ENCODE measurements around the gene FBXW4. TPM values are rescaled to one million over a fixed set of nuclear protein-coding genes. Genes with fewer than 3 reads are reported as not detected.
"Not testable (repeated sequence)": the region's sequence is repeated elsewhere in the genome, so short reads cannot be mapped to it uniquely, and the experiment has no call there.

Gene FBXW4
- total RNA-seq, 1 donor from 2014 or later: 34.4 TPM

GRCh38 chr10:101655570-101655969, 39.4 kb downstream of the FBXW4 start:
- DNase-seq: no peak

GRCh38 chr10:101653536-101653935, 41.4 kb downstream of the FBXW4 start:
- DNase-seq: no peak

GRCh38 chr10:101651336-101651735, 43.6 kb downstream of the FBXW4 start:
- DNase-seq: no peak

- DNase-seq: no peak
These were observed 44.1 kb downstream of the FBXW4 start for GRCh38 chr10:101650863-101651262.

GRCh38 chr10:101649525-101650085, 45.4 kb downstream of the FBXW4 start:
- no peak for DNase-seq

GRCh38 chr10:101647255-101647654, 47.7 kb downstream of the FBXW4 start:
- DNase-seq: no peak

- no peak for DNase-seq
These were observed 48.6 kb downstream of the FBXW4 start for GRCh38 chr10:101646364-101646763.

- DNase-seq: no peak
These were observed 49.3 kb downstream of the FBXW4 start for GRCh38 chr10:101645659-101646058.

- no peak for DNase-seq
These were observed 51.0 kb downstream of the FBXW4 start for GRCh38 chr10:101644002-101644401.

- no peak for DNase-seq
These were observed 51.4 kb downstream of the FBXW4 start for GRCh38 chr10:101643546-101643945.

- no peak for DNase-seq
These were observed 55.6 kb downstream of the FBXW4 start for GRCh38 chr10:101639141-101639900.

- not testable (repeated sequence) for DNase-seq
These were observed 61.5 kb downstream of the FBXW4 start for GRCh38 chr10:101633510-101633909.

- no peak for DNase-seq
These were observed 63.0 kb downstream of the FBXW4 start for GRCh38 chr10:101631821-101632475.

- DNase-seq: no peak
These were observed 64.4 kb downstream of the FBXW4 start for GRCh38 chr10:101630633-101630920.

- no peak for DNase-seq
These were observed 64.9 kb downstream of the FBXW4 start for GRCh38 chr10:101629837-101630632.

- DNase-seq: no peak
These were observed 69.1 kb downstream of the FBXW4 start for GRCh38 chr10:101625821-101626412.

GRCh38 chr10:101624526-101625102, 70.4 kb downstream of the FBXW4 start:
- DNase-seq: no peak

GRCh38 chr10:101623528-101623927, 71.4 kb downstream of the FBXW4 start:
- DNase-seq: no peak

GRCh38 chr10:101619983-101620382, 75.0 kb downstream of the FBXW4 start:
- DNase-seq: no peak

GRCh38 chr10:101618871-101619270, 76.1 kb downstream of the FBXW4 start:
- DNase-seq: no peak

- no peak for DNase-seq
These were observed 77.0 kb downstream of the FBXW4 start for GRCh38 chr10:101617824-101618568.
